GM23338 (cell line): ENCODE measurements around the gene KRTAP10-6. TPM values are rescaled to one million over a fixed set of nuclear protein-coding genes. Genes with fewer than 3 reads are reported as not detected.

Source experiments
- ATAC-seq: fragments of 200-7000 bp; cut with Tn5 transposase; 3 replicates; pipeline ENCODE4 v1.9.1; 2020
- DNase-seq: peaks from one replicate; pipeline ENCODE4 v3.0.0-alpha.2; 2015; ENCODE audit warnings: low spot score
- H2AFZ ChIP-seq: fragments of 200-600 bp; sonication (generic); 2 replicates; pipeline ENCODE4 v1.8.0; 2016; ENCODE audit warnings: antibody characterized with exemption, mild to moderate bottlenecking, moderate library complexity
- H3F3A ChIP-seq: fragments of 200-600 bp; sonication (generic); replicated peaks from 2 replicates; pipeline ENCODE4 v1.8.0; 2017; ENCODE audit warnings: antibody characterized with exemption, mixed run types, low read depth
- H3K27ac ChIP-seq: fragments of 200-600 bp; sonication (generic); 2 replicates; pipeline ENCODE4 v1.6.1; 2016; ENCODE audit warnings: low read depth
- H3K27me3 ChIP-seq: fragments of 200-600 bp; sonication (generic); 2 replicates; pipeline ENCODE4 v1.8.0; 2016; ENCODE audit warnings: mild to moderate bottlenecking, mixed run types, moderate library complexity; ENCODE audit not compliant: insufficient read depth
- H3K36me3 ChIP-seq: fragments of 200-600 bp; sonication (generic); 2 replicates; pipeline ENCODE4 v1.8.0; 2016; ENCODE audit warnings: mild to moderate bottlenecking; ENCODE audit not compliant: insufficient read depth
- H3K4me1 ChIP-seq: fragments of 200-600 bp; sonication (generic); 2 replicates; pipeline ENCODE4 v1.8.0; 2016; ENCODE audit warnings: mild to moderate bottlenecking, moderate library complexity; ENCODE audit not compliant: insufficient read depth
- H3K4me2 ChIP-seq: fragments of 200-600 bp; sonication (generic); 2 replicates; pipeline ENCODE4 v1.7.1; 2017; ENCODE audit warnings: mixed run types
- H3K4me3 ChIP-seq: fragments of 200-600 bp; sonication (generic); 2 replicates; pipeline ENCODE4 v1.6.1; 2016; ENCODE audit warnings: mixed run types
- H3K79me2 ChIP-seq: fragments of 200-600 bp; sonication (generic); replicated peaks from 2 replicates; pipeline ENCODE4 v1.8.0; 2017; ENCODE audit warnings: mild to moderate bottlenecking; ENCODE audit not compliant: insufficient read depth
- H3K9me2 ChIP-seq: fragments of 200-600 bp; sonication (generic); 2 replicates; pipeline ENCODE4 v1.8.0; 2017; ENCODE audit not compliant: insufficient read depth
- H4K20me1 ChIP-seq: fragments of 200-600 bp; sonication (generic); replicated peaks from 2 replicates; pipeline ENCODE4 v1.8.0; 2017; ENCODE audit warnings: mild to moderate bottlenecking; ENCODE audit not compliant: insufficient read depth
- H3K27ac Mint-ChIP-seq: 2 replicates; pipeline ENCODE4 v1.8.0; 2020; ENCODE audit warnings: inconsistent platforms, mild to moderate bottlenecking, moderate library complexity, mixed read lengths
- H3K27me3 Mint-ChIP-seq: 3 replicates; pipeline ENCODE4 v1.8.0; 2022; ENCODE audit warnings: low read depth, mild to moderate bottlenecking, moderate library complexity, mixed read lengths, inconsistent platforms; ENCODE audit not compliant: insufficient read depth, poor library complexity
- H3K36me3 Mint-ChIP-seq: 3 replicates; pipeline ENCODE4 v1.8.0; 2021; ENCODE audit warnings: low read depth, mild to moderate bottlenecking, inconsistent platforms, moderate library complexity, mixed read lengths
- H3K4me1 Mint-ChIP-seq: 3 replicates; pipeline ENCODE4 v1.8.0; 2020; ENCODE audit warnings: mild to moderate bottlenecking, inconsistent platforms, mixed read lengths
- H3K4me3 Mint-ChIP-seq: 3 replicates; pipeline ENCODE4 v1.8.0; 2021; ENCODE audit warnings: moderate library complexity, mild to moderate bottlenecking, inconsistent platforms, mixed read lengths
- H3K9me3 Mint-ChIP-seq: 3 replicates; pipeline ENCODE4 v1.8.0; 2020; ENCODE audit warnings: moderate library complexity, mild to moderate bottlenecking, inconsistent platforms, mixed read lengths
- CREB1 ChIP-seq: fragments of 250-450 bp; sonication (Bioruptor Pico); IDR thresholded peaks from 2 replicates; pipeline ENCODE4 v1.5.0; 2020; ENCODE audit warnings: low read depth, mild to moderate bottlenecking, moderate library complexity
- EZH2 ChIP-seq: fragments of 200-600 bp; sonication (generic); IDR thresholded peaks from one replicate; pipeline ENCODE4 v1.8.0; 2017; ENCODE audit warnings: antibody characterized with exemption, mild to moderate bottlenecking, low read depth; ENCODE audit not compliant: unreplicated experiment
- JUNB ChIP-seq: IDR thresholded peaks from one replicate; pipeline ENCODE4 v1.6.1; 2016; ENCODE audit warnings: antibody characterized with exemption; ENCODE audit not compliant: unreplicated experiment
- NANOG ChIP-seq: IDR thresholded peaks from 2 replicates; pipeline ENCODE4 v1.6.1; 2016; ENCODE audit warnings: antibody characterized with exemption, borderline replicate concordance
- POLR2AphosphoS5 ChIP-seq: IDR thresholded peaks from 2 replicates; pipeline ENCODE4 v1.6.1; 2016; ENCODE audit warnings: antibody characterized with exemption, low read depth
- ZNF114 ChIP-seq: fragments of 250-450 bp; sonication (Bioruptor Pico); IDR thresholded peaks from 2 replicates; pipeline ENCODE4 v1.5.0; 2020; ENCODE audit warnings: mild to moderate bottlenecking, moderate library complexity
- ZNF331 ChIP-seq: fragments of 250-450 bp; sonication (Bioruptor Pico); IDR thresholded peaks from 2 replicates; pipeline ENCODE4 v1.5.0; 2020; ENCODE audit warnings: low read depth, mild to moderate bottlenecking, moderate library complexity
- polyA plus RNA-seq: library from polyadenylated mRNA; unstranded; fragments of >200 nt; fragmentation: Nextera tagmentation; extraction: Ambion mirVana; gene quantifications from 2 replicates; pipeline ENCODE4 v1.2.1, GENCODE V29; 2016
- total RNA-seq: library from RNA; depleted of rRNA; stranded (reverse); fragments of >200 nt; shearing (Covaris generic); gene quantifications from 2 replicates; pipeline ENCODE4 v1.2.3, GENCODE V29; 2014
- TF ChIP-seq, protein P1 (sequence below): fragments of 250-450 bp; sonication (Bioruptor Pico); IDR thresholded peaks from 2 replicates; pipeline ENCODE4 v1.5.0; 2020; ENCODE audit warnings: mild to moderate bottlenecking, moderate library complexity
- TF ChIP-seq, protein P2 (sequence below), 2 experiments: fragments of 200-600 bp in 1 of 2; sonication (generic) in 1 of 2; conservative IDR thresholded peaks; 2 replicates each; pipeline versions ENCODE4 v1.5.1 to v1.6.1; 2016 to 2017; ENCODE audit warnings: antibody characterized with exemption in 2 of 2, low read depth in 2 of 2, mild to moderate bottlenecking in 2 of 2, moderate library complexity in 1 of 2

Gene KRTAP10-6
- total and polyA plus RNA-seq, 2 experiments from 2014 or later, result not detected

DNA sequence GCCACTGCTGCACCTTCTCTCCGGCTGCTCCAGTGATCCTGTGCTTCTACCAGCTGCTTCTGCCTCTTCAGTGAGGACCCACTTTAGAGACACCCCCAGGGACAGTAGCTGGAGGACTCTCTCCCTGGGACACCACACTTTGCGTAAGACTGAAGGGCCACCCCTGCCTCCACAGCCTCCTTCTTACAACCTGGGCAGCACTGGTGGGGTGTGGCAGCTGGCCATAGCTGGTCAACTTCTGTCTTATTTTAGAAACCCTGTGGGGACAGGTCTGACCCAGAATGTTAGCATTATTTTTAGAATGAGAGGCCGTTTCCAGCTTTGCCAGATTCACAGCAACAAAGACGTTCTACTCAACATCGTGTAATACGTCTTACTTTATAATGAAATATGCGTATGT is 33.5 kb upstream of the KRTAP10-6 start (continued):
- TF ChIP-seq, protein P1, sequence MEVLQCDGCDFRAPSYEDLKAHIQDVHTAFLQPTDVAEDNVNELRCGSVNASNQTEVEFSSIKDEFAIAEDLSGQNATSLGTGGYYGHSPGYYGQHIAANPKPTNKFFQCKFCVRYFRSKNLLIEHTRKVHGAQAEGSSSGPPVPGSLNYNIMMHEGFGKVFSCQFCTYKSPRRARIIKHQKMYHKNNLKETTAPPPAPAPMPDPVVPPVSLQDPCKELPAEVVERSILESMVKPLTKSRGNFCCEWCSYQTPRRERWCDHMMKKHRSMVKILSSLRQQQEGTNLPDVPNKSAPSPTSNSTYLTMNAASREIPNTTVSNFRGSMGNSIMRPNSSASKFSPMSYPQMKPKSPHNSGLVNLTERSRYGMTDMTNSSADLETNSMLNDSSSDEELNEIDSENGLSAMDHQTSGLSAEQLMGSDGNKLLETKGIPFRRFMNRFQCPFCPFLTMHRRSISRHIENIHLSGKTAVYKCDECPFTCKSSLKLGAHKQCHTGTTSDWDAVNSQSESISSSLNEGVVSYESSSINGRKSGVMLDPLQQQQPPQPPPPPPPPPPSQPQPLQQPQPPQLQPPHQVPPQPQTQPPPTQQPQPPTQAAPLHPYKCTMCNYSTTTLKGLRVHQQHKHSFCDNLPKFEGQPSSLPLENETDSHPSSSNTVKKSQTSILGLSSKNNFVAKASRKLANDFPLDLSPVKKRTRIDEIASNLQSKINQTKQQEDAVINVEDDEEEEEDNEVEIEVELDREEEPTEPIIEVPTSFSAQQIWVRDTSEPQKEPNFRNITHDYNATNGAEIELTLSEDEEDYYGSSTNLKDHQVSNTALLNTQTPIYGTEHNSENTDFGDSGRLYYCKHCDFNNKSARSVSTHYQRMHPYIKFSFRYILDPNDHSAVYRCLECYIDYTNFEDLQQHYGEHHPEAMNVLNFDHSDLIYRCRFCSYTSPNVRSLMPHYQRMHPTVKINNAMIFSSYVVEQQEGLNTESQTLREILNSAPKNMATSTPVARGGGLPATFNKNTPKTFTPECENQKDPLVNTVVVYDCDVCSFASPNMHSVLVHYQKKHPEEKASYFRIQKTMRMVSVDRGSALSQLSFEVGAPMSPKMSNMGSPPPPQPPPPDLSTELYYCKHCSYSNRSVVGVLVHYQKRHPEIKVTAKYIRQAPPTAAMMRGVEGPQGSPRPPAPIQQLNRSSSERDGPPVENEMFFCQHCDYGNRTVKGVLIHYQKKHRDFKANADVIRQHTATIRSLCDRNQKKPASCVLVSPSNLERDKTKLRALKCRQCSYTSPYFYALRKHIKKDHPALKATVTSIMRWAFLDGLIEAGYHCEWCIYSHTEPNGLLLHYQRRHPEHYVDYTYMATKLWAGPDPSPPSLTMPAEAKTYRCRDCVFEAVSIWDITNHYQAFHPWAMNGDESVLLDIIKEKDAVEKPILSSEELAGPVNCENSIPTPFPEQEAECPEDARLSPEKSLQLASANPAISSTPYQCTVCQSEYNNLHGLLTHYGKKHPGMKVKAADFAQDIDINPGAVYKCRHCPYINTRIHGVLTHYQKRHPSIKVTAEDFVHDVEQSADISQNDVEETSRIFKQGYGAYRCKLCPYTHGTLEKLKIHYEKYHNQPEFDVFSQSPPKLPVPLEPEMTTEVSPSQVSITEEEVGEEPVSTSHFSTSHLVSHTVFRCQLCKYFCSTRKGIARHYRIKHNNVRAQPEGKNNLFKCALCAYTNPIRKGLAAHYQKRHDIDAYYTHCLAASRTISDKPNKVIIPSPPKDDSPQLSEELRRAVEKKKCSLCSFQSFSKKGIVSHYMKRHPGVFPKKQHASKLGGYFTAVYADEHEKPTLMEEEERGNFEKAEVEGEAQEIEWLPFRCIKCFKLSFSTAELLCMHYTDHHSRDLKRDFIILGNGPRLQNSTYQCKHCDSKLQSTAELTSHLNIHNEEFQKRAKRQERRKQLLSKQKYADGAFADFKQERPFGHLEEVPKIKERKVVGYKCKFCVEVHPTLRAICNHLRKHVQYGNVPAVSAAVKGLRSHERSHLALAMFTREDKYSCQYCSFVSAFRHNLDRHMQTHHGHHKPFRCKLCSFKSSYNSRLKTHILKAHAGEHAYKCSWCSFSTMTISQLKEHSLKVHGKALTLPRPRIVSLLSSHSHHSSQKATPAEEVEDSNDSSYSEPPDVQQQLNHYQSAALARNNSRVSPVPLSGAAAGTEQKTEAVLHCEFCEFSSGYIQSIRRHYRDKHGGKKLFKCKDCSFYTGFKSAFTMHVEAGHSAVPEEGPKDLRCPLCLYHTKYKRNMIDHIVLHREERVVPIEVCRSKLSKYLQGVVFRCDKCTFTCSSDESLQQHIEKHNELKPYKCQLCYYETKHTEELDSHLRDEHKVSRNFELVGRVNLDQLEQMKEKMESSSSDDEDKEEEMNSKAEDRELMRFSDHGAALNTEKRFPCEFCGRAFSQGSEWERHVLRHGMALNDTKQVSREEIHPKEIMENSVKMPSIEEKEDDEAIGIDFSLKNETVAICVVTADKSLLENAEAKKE (CRISPR knock-in tag), result no peak
- TF ChIP-seq POLR2AphosphoS5 (no peak), ZNF331 (CRISPR knock-in tag) (no peak), EZH2 (no peak), JUNB (no peak)

DNA sequence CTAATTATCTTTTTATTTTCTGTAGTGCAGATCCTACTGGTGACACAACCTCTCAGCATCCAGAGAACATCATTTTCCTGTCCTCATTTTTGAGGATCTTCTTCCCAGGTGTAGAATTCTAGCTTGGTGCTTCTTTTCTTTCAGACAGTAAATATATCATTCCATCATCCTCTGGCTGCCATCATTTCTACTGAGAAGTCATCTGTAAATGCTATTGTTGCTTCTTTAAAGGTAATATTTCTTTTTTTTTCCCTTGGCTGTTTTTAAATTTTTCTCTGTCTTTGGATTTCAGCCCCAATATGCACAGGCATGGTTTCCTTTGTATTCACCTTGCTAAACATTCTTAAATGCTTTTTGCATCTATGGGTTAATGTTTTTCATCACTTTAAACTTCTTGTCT is 31.3 kb upstream of the KRTAP10-6 start:
- H4K20me1 ChIP-seq, result no peaks in the 10 kb centered on the region
- H3K9me2 ChIP-seq, result no peaks in the 10 kb centered on the region
- peaks cover 32% of the 10 kb centered on the region for H3K36me3 Mint-ChIP-seq
- no peak overlapping the region for H3K27ac ChIP-seq
- H3K27ac Mint-ChIP-seq, result no peak overlapping the region
- no peaks in the 10 kb centered on the region for H3F3A ChIP-seq
- no peak overlapping the region for H3K4me2 ChIP-seq
- no peaks in the 10 kb centered on the region for H3K4me1 ChIP-seq
- H3K36me3 ChIP-seq, result no peaks in the 10 kb centered on the region; the same call in 1 of the 2 replicates
- H2AFZ ChIP-seq, result no peak overlapping the region
- DNase-seq (no peak), ATAC-seq (no peak)
- H3K27me3 Mint-ChIP-seq, result peaks cover 8% of the 10 kb centered on the region
- no peaks in the 10 kb centered on the region for H3K79me2 ChIP-seq
- H3K27me3 ChIP-seq, result no peaks in the 10 kb centered on the region
- H3K4me1 Mint-ChIP-seq, result peaks cover 3% of the 10 kb centered on the region; the same call in 1 of the 3 replicates
- peaks cover 54% of the 10 kb centered on the region for H3K9me3 Mint-ChIP-seq
- no peak overlapping the region for H3K4me3 Mint-ChIP-seq
- no peak overlapping the region for H3K4me3 ChIP-seq
- TF ChIP-seq, protein P2, sequence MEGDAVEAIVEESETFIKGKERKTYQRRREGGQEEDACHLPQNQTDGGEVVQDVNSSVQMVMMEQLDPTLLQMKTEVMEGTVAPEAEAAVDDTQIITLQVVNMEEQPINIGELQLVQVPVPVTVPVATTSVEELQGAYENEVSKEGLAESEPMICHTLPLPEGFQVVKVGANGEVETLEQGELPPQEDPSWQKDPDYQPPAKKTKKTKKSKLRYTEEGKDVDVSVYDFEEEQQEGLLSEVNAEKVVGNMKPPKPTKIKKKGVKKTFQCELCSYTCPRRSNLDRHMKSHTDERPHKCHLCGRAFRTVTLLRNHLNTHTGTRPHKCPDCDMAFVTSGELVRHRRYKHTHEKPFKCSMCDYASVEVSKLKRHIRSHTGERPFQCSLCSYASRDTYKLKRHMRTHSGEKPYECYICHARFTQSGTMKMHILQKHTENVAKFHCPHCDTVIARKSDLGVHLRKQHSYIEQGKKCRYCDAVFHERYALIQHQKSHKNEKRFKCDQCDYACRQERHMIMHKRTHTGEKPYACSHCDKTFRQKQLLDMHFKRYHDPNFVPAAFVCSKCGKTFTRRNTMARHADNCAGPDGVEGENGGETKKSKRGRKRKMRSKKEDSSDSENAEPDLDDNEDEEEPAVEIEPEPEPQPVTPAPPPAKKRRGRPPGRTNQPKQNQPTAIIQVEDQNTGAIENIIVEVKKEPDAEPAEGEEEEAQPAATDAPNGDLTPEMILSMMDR (conservative IDR thresholded peaks at IDR 0.05; ENCODE audit: low read depth in 2 of 2), result no peak
- TF ChIP-seq ZNF114 (CRISPR knock-in tag), result no peak
- no peak for TF ChIP-seq NANOG
- TF ChIP-seq EZH2, result no peak
- TF ChIP-seq, protein P1 (CRISPR knock-in tag), result no peak
- TF ChIP-seq CREB1 (CRISPR knock-in tag), result no peak
- TF ChIP-seq POLR2AphosphoS5, result no peak
